ENCODE data around the gene STAT4.

DNA sequence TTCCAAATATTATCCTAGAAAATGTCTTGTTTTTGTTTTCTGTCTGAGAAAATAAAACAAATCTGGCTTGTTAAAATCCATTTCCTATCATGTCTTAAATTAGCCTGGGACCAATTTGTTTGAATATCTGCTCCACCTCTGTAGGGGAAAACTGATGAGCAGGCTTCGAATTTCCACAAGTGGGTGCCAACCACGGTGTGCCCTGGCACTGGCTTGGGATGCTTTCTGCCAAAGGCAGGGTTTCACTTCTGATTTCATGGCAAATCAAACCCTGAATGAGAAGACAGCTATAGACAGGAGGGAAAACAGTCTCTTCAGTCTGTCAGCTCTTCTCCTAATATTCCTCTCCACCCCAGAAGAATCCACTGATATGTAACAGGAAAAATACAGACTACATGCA lies 33.7 kb upstream of the STAT4 start:
- TF ChIP-seq TOX (CRISPR knock-in tag; IDR thresholded peaks at IDR 0.05; ENCODE audit: borderline replicate concordance), result no peak
- no peak for TF ChIP-seq ZNF565 (CRISPR knock-in tag; conservative IDR thresholded peaks at IDR 0.05; ENCODE audit: low read depth)
- TF ChIP-seq, protein P1, sequence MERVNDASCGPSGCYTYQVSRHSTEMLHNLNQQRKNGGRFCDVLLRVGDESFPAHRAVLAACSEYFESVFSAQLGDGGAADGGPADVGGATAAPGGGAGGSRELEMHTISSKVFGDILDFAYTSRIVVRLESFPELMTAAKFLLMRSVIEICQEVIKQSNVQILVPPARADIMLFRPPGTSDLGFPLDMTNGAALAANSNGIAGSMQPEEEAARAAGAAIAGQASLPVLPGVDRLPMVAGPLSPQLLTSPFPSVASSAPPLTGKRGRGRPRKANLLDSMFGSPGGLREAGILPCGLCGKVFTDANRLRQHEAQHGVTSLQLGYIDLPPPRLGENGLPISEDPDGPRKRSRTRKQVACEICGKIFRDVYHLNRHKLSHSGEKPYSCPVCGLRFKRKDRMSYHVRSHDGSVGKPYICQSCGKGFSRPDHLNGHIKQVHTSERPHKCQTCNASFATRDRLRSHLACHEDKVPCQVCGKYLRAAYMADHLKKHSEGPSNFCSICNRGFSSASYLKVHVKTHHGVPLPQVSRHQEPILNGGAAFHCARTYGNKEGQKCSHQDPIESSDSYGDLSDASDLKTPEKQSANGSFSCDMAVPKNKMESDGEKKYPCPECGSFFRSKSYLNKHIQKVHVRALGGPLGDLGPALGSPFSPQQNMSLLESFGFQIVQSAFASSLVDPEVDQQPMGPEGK (CRISPR knock-in tag; IDR thresholded peaks at IDR 0.05; ENCODE audit: borderline replicate concordance), result no peak
- no peak for TF ChIP-seq ARNTL (CRISPR knock-in tag; IDR thresholded peaks at IDR 0.05; ENCODE audit: borderline replicate concordance, low read depth)
- TF ChIP-seq ZNF70 (CRISPR knock-in tag; IDR thresholded peaks at IDR 0.05), result no peak
- no peak for TF ChIP-seq TCF4 (CRISPR knock-in tag; IDR thresholded peaks at IDR 0.05; ENCODE audit: borderline replicate concordance)
- TF ChIP-seq ZFP30 (CRISPR knock-in tag; IDR thresholded peaks at IDR 0.05), result no peak
- no peak for TF ChIP-seq ESRRG (CRISPR knock-in tag; IDR thresholded peaks at IDR 0.05)
- TF ChIP-seq PPARA (CRISPR knock-in tag; IDR thresholded peaks at IDR 0.05; ENCODE audit: borderline replicate concordance), result no peak
- no peak for TF ChIP-seq BACH2 (CRISPR knock-in tag; IDR thresholded peaks at IDR 0.05; ENCODE audit: borderline replicate concordance)
- TF ChIP-seq, protein P2, sequence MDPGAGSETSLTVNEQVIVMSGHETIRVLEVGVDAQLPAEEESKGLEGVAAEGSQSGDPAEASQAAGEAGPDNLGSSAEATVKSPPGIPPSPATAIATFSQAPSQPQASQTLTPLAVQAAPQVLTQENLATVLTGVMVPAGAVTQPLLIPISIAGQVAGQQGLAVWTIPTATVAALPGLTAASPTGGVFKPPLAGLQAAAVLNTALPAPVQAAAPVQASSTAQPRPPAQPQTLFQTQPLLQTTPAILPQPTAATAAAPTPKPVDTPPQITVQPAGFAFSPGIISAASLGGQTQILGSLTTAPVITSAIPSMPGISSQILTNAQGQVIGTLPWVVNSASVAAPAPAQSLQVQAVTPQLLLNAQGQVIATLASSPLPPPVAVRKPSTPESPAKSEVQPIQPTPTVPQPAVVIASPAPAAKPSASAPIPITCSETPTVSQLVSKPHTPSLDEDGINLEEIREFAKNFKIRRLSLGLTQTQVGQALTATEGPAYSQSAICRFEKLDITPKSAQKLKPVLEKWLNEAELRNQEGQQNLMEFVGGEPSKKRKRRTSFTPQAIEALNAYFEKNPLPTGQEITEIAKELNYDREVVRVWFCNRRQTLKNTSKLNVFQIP (CRISPR knock-in tag; IDR thresholded peaks at IDR 0.05; ENCODE audit: borderline replicate concordance, low read depth), result no peak
- TF ChIP-seq ZNF8 (CRISPR knock-in tag; IDR thresholded peaks at IDR 0.05), result no peak
- TF ChIP-seq, protein P3, sequence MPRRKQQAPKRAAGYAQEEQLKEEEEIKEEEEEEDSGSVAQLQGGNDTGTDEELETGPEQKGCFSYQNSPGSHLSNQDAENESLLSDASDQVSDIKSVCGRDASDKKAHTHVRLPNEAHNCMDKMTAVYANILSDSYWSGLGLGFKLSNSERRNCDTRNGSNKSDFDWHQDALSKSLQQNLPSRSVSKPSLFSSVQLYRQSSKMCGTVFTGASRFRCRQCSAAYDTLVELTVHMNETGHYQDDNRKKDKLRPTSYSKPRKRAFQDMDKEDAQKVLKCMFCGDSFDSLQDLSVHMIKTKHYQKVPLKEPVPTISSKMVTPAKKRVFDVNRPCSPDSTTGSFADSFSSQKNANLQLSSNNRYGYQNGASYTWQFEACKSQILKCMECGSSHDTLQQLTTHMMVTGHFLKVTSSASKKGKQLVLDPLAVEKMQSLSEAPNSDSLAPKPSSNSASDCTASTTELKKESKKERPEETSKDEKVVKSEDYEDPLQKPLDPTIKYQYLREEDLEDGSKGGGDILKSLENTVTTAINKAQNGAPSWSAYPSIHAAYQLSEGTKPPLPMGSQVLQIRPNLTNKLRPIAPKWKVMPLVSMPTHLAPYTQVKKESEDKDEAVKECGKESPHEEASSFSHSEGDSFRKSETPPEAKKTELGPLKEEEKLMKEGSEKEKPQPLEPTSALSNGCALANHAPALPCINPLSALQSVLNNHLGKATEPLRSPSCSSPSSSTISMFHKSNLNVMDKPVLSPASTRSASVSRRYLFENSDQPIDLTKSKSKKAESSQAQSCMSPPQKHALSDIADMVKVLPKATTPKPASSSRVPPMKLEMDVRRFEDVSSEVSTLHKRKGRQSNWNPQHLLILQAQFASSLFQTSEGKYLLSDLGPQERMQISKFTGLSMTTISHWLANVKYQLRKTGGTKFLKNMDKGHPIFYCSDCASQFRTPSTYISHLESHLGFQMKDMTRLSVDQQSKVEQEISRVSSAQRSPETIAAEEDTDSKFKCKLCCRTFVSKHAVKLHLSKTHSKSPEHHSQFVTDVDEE (CRISPR knock-in tag; IDR thresholded peaks at IDR 0.05), result no peak

Data from SK-N-SH treated with all-trans-retinoic acid at 6 μM for 48 hours (cell line).